KBM-7 (cell line): ENCODE results near the gene MAB21L4.

Source experiments
- DNase-seq: peaks from one replicate; pipeline ENCODE4 v3.0.0-alpha.2; 2015
- in situ Hi-C: fragments of 300-500 bp; cut with MboI; formaldehyde crosslinking; loops from 2 replicates; pipeline ENCODE4 v1.14.3; 2020; ENCODE audit warnings: low sequenced_read_pairs, low pct_unique_long_range_greater_than_20kb, mixed read lengths

MAB21L4 gene

GRCh38 chr2:240885566-240885965, 10.4 kb downstream of the MAB21L4 start:
- in situ Hi-C loops = no loop called here
- DNase-seq = no peak

GRCh38 chr2:240884745-240885144, 11.2 kb downstream of the MAB21L4 start:
- DNase-seq = no peak
- in situ Hi-C loops = no loop called here

GRCh38 chr2:240884221-240884620, 11.7 kb downstream of the MAB21L4 start:
- in situ Hi-C loops = no loop called here
- no peak for DNase-seq

GRCh38 chr2:240881913-240882312, 14.0 kb downstream of the MAB21L4 start:
- DNase-seq = no peak
- in situ Hi-C loops = no loop called here

- in situ Hi-C loops = no loop called here
- DNase-seq = no peak
Measured at GRCh38 chr2:240879105-240879504, 16.9 kb downstream of the MAB21L4 start.

- in situ Hi-C loops = no loop called here
- DNase-seq = no peak
Measured at GRCh38 chr2:240878341-240878936, 17.5 kb downstream of the MAB21L4 start.

- in situ Hi-C loops = no loop called here
Measured at GRCh38 chr2:240877460-240878340, 18.3 kb downstream of the MAB21L4 start.

GRCh38 chr2:240876475-240877251, 19.3 kb downstream of the MAB21L4 start:
- in situ Hi-C loops = no loop called here
- DNase-seq = no peak

More at GRCh38 chr2:240877460-240878340, 18.3 kb downstream of the MAB21L4 start:
- no peak for DNase-seq

- no peak for DNase-seq
- in situ Hi-C loops = no loop called here
Measured at GRCh38 chr2:240876035-240876474, 19.9 kb downstream of the MAB21L4 start.

GRCh38 chr2:240875228-240876034, 20.5 kb downstream of the MAB21L4 start:
- in situ Hi-C loops = no loop called here
- no peak for DNase-seq

- DNase-seq = no peak
- in situ Hi-C loops = no loop called here
Measured at GRCh38 chr2:240874715-240875227, 21.2 kb downstream of the MAB21L4 start.

- no peak for DNase-seq
- in situ Hi-C loops = no loop called here
Measured at GRCh38 chr2:240873805-240874714, 21.9 kb downstream of the MAB21L4 start.

GRCh38 chr2:240873098-240873788, 22.7 kb downstream of the MAB21L4 start:
- DNase-seq = no peak
- in situ Hi-C loops = no loop called here

GRCh38 chr2:240872317-240873097, 23.4 kb downstream of the MAB21L4 start:
- no peak for DNase-seq
- in situ Hi-C loops = no loop called here

- no peak for DNase-seq
- in situ Hi-C loops = no loop called here
Measured at GRCh38 chr2:240871071-240871958, 24.6 kb downstream of the MAB21L4 start.
